ENCODE measurements around the gene HSFX2. TPM values are rescaled to one million over a fixed set of nuclear protein-coding genes. Genes with fewer than 3 reads are reported as not detected.
"Not testable (repeated sequence)": the region's sequence is repeated elsewhere in the genome, so short reads cannot be mapped to it uniquely, and the experiment has no call there.

Gene HSFX2, protein sequence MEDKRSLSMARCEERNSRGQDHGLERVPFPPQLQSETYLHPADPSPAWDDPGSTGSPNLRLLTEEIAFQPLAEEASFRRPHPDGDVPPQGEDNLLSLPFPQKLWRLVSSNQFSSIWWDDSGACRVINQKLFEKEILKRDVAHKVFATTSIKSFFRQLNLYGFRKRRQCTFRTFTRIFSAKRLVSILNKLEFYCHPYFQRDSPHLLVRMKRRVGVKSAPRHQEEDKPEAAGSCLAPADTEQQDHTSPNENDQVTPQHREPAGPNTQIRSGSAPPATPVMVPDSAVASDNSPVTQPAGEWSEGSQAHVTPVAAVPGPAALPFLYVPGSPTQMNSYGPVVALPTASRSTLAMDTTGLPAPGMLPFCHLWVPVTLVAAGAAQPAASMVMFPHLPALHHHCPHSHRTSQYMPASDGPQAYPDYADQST
- not detected in 2 replicates for total RNA-seq (2014; rRNA removed; shearing (Covaris generic))
- polyA plus RNA-seq (2015; cell fraction: cytosol; rRNA removed) = not detected in 2 replicates
- polyA plus RNA-seq (2015; cell fraction: nucleus; rRNA removed) = not detected in 2 replicates

GRCh38 chrX:149595214-149595613 is at the start of gene HSFX2:
Gene HSFX2, minus strand, starts transcription at chrX:149595314. Its CDS starts 614 bp downstream, at chrX:149594700.
- in situ Hi-C loops (cut with HindIII; ENCODE audit: low pct_unique_long_range_greater_than_20kb, low sequenced_read_pairs); DNase-seq (ENCODE audit: low read depth, low spot score): not testable (repeated sequence)

GRCh38 chrX:149643496-149643895 is 48.4 kb upstream of the HSFX2 start:
- DNase-seq (ENCODE audit: low read depth, low spot score) = no peak
- in situ Hi-C loops (cut with HindIII; ENCODE audit: low pct_unique_long_range_greater_than_20kb, low sequenced_read_pairs) = no loop called here

- no peak for DNase-seq (ENCODE audit: low read depth, low spot score)
- in situ Hi-C loops (cut with HindIII; ENCODE audit: low pct_unique_long_range_greater_than_20kb, low sequenced_read_pairs) = no loop called here
Observed at GRCh38 chrX:149641835-149642234, 46.7 kb upstream of the HSFX2 start.

GRCh38 chrX:149641432-149641831 is 46.3 kb upstream of the HSFX2 start:
- in situ Hi-C loops (cut with HindIII; ENCODE audit: low pct_unique_long_range_greater_than_20kb, low sequenced_read_pairs) = no loop called here
- no peak for DNase-seq (ENCODE audit: low read depth, low spot score)

DNA sequence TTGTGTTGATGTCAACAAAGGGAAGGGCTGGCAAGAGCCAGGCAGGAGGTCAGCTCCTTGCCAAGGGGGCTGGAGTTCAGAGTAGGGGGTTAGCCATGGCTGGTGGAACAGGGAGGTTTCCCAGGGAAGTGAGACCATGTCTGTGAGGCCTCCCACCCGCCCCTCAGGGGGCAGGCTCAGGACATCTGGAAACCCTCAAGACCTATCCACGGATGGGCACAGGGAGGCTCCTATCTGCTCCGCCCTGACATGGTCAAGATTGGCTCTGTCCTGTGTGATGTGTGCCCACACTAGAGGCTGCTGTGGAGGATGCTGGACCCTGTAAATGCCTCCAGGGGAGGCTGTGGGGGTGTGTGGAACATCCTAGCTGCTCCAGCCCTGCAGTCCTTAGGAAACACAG is 44.5 kb upstream of the HSFX2 start:
- in situ Hi-C loops (cut with HindIII; ENCODE audit: low pct_unique_long_range_greater_than_20kb, low sequenced_read_pairs) = no loop called here
- DNase-seq (ENCODE audit: low read depth, low spot score) = no peak

- in situ Hi-C loops (cut with HindIII; ENCODE audit: low pct_unique_long_range_greater_than_20kb, low sequenced_read_pairs) = no loop called here
- DNase-seq (ENCODE audit: low read depth, low spot score) = no peak
Observed at GRCh38 chrX:149638860-149639259, 43.7 kb upstream of the HSFX2 start.

- no peak for DNase-seq (ENCODE audit: low read depth, low spot score)
- in situ Hi-C loops (cut with HindIII; ENCODE audit: low pct_unique_long_range_greater_than_20kb, low sequenced_read_pairs) = no loop called here
Observed at GRCh38 chrX:149633511-149633910, 38.4 kb upstream of the HSFX2 start.

DNA sequence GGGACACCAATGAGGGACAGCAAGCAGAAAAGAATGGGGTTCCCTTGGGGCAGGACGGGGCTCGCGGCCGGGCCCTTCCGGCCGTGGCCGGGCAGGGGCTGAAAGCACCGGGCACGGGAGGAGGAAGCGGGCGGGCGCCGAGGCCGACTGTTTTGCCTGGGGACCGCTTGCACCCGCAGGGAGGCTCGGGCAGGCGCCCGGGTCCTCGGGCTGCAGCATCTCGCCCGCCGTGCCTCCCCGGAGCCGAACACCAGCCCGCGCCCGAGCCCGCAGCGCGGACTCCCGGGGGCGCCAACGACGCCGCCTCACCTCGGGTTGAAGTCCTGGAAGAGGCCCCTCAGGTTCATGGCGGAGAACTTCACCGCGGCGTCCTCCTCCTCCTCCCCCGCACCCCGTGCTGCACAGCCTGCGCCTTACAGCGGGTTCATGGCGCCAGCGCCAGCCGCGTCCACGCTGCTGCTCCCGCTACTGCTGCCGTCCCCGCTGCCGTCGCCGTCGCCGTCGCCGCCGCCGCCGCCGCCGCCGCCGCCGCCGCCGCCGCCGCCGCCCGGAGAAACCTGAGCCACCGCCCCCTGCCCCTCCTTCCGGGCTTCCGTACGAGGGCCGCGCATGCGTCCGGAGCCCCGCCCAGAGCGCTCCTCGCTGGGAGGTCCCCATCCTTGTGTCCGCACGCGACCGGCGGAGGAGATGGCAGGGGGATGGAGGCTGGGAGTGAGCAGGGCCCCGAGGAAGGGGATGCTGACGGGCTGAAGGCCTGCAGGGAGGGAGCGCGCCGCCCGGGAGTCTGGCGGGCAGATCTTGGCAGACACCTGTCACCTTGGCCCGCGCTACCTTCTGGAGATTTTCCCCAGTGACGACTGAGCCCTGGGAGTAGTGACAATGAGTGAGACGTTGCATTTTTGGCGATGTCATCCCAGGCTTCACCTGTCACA is 36.4 kb upstream of the HSFX2 start, which contains the start of gene TMEM185A:
Gene TMEM185A, minus strand, starts transcription at position 559 of the 932 bp plus-strand sequence. Its CDS starts 212 bp downstream, at position 347.
- peak; percentile 46 for DNase-seq (ENCODE audit: low read depth, low spot score)
- in situ Hi-C loops (cut with HindIII; ENCODE audit: low pct_unique_long_range_greater_than_20kb, low sequenced_read_pairs) = no loop called here

GRCh38 chrX:149630681-149631233 is 35.6 kb upstream of the HSFX2 start:
- in situ Hi-C loops (cut with HindIII; ENCODE audit: low pct_unique_long_range_greater_than_20kb, low sequenced_read_pairs) = no loop called here
- peak; percentile 28 for DNase-seq (ENCODE audit: low read depth, low spot score)

DNA sequence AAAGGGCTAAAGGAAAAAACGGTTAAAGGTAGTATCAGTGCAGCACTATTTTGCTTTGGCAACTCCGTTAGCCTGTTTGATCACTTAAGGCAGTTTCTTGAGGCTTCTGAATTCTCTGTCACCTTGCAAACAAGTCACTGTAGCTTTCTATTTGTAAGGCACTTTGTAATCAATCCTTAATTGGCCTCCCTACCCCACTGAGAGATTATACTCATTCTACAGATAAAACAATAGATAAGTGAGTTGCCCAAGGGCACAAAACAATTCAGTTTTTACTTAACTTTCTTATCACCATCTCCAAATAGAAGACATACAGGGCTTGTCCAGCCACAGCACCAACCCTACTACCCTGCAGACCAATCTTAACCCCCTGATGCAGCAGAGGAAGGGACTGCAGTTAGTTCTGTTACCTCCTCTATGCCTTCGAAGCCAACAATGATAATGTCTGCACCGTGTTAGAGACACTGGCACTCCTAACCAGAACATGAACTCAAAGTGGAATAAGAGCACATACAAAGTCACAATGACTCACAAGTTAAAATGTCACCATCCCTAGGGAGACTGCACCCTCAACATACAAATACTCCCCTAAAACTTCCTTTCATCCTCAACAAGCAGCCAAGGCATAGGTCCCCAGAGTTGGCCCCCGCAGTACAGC is 34.7 kb upstream of the HSFX2 start:
- in situ Hi-C loops (cut with HindIII; ENCODE audit: low pct_unique_long_range_greater_than_20kb, low sequenced_read_pairs) = no loop called here

DNA sequence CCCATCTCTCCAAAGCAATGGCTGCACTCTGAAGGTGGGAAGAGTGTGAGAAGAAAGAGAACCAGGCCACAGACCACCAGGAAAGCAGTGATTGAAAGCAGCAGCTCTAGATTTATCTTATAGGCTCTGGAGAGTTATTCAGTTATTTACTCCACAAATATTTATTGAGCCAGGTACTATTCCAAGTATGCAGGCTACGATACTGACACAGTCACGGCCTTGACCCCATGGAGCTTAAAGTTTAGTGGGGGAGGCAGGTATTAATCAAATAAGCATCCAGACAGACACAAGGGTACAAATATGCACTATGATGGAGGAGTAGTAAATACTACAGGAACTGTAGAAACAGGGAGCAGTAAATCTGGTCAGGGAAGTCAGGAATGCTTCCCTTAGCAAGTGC is 33.7 kb upstream of the HSFX2 start:
- DNase-seq (ENCODE audit: low read depth, low spot score) = no peak
- in situ Hi-C loops (cut with HindIII; ENCODE audit: low pct_unique_long_range_greater_than_20kb, low sequenced_read_pairs) = no loop called here

More for the DNA sequence above, 34.7 kb upstream of the HSFX2 start:
- DNase-seq (ENCODE audit: low read depth, low spot score) = no peak

DNA sequence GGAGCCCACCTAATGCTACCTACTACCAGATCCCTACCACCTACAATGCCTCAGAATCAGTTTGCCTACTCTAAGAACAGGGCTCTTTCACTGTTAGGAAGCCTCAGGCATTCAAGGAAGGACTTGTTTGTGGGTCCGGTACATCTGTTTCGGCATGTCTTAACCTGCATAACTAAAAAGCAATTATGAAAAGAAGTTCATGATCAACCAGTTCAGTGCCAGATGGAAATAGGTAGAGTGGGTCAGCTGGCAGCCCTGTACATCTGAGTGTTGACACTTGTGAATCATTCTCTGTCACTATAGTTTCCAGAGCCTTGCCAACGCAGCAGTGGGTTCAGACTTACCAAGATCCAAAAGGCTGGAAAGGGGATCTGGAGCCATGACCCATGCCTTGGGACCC is 33.2 kb upstream of the HSFX2 start:
- DNase-seq (ENCODE audit: low read depth, low spot score) = no peak
- in situ Hi-C loops (cut with HindIII; ENCODE audit: low pct_unique_long_range_greater_than_20kb, low sequenced_read_pairs) = no loop called here

- DNase-seq (ENCODE audit: low read depth, low spot score); in situ Hi-C loops (cut with HindIII; ENCODE audit: low pct_unique_long_range_greater_than_20kb, low sequenced_read_pairs): not testable (repeated sequence)
Observed at GRCh38 chrX:149626829-149627228, 31.7 kb upstream of the HSFX2 start.

GRCh38 chrX:149619662-149620061 is 24.5 kb upstream of the HSFX2 start:
- in situ Hi-C loops (cut with HindIII; ENCODE audit: low pct_unique_long_range_greater_than_20kb, low sequenced_read_pairs); DNase-seq (ENCODE audit: low read depth, low spot score): not testable (repeated sequence)

DNA sequence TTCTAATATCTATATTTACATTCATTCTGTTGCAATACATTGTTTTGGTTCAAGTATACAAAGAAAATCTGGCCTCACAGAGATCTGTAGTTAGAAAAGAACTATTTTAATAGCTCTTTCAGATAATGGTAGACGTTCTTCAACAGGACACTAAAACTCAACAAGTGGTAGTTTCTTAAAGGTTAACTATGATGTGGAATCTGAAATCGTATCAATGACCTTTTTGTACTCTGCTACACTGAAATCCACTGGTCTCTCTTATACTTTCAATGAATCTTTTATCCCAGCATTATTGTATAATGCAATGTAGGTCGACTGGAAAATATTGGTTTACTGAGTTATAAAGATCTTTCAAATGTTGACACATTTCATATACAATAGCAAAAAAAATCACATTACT is 23.8 kb upstream of the HSFX2 start:
- in situ Hi-C loops (cut with HindIII; ENCODE audit: low pct_unique_long_range_greater_than_20kb, low sequenced_read_pairs) = no loop called here
- peak; percentile 87 for DNase-seq (ENCODE audit: low read depth, low spot score)

DNA sequence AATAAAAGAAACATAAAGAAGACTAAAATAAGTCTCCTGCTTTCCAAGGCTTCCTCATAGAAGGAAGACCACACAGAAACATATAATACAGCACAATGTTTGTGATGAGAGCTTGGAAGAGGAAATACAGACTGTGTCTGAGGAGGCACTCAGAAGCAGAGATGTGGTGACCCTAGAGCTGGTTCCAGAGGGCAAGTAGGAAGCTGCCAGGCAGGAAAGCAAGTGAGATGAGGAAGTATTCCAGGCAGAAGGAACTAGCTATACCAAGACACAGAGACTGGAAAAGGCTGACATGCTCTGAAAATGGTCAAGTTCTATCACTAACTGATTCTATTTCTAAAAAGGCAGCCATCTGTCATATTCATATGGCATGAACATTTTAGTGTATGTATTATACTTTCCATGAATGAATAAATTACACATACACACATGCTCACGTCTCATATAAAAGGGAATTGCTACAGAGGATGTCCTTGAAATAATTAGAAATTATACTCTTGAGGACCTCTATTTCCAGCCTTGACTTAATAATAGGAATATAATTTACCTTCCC is 16.6 kb upstream of the HSFX2 start:
- DNase-seq (ENCODE audit: low read depth, low spot score) = no peak
- in situ Hi-C loops (cut with HindIII; ENCODE audit: low pct_unique_long_range_greater_than_20kb, low sequenced_read_pairs) = no loop called here

- in situ Hi-C loops (cut with HindIII; ENCODE audit: low pct_unique_long_range_greater_than_20kb, low sequenced_read_pairs) = no loop called here
- DNase-seq (ENCODE audit: low read depth, low spot score) = no peak
Observed at GRCh38 chrX:149610511-149610910, 15.4 kb upstream of the HSFX2 start.
